DMS114 treated with DMSO at 0.1 percent for 48 hours (cell line): ENCODE measurements around the gene ALDH1L1.

Experiments
- DNase-seq: peaks from one replicate; lab custom pipeline; 2025; ENCODE audit not compliant: unreplicated experiment; lab: John Stamatoyannopoulos, UW

Gene ALDH1L1

GRCh38 chr3:126056681-126057500 lies 123.5 kb downstream of the ALDH1L1 start:
- DNase-seq, result no peak

GRCh38 chr3:126056088-126056487 lies 124.3 kb downstream of the ALDH1L1 start:
- no peak for DNase-seq

- no peak for DNase-seq
These were observed 125.5 kb downstream of the ALDH1L1 start for GRCh38 chr3:126054870-126055269.

- DNase-seq, result no peak
These were observed 126.3 kb downstream of the ALDH1L1 start for GRCh38 chr3:126053949-126054569.
